K562 (cell line): Measurements from ENCODE around the gene TPMT. TPM values are rescaled to one million over a fixed set of nuclear protein-coding genes. Genes with fewer than 3 reads are reported as not detected.

Experiments used
- ATAC-seq: fragments of 200-7000 bp; cut with Tn5 transposase; 3 replicates; pipeline ENCODE4 v1.9.1; 2020; ENCODE audit warnings: moderate library complexity
- BruUV-seq: library from RNA; stranded (reverse); fragments of 400-500 nt; replicated peaks from 2 replicates; lab custom pipeline; 2021; lab: Mats Ljungman, UMichigan
- CTCF ChIA-PET: fragments of 300-600 bp; formaldehyde crosslinking; extraction: SDS; loops from one replicate; lab custom pipeline; 2021; ENCODE audit warnings: low intra/inter-chr PET ratio; lab: Yijun Ruan, JAX
- POLR2A ChIA-PET: fragments of 300-600, 350-650 bp; sonication (Branson Sonifier 250); formaldehyde crosslinking; extraction: SDS; loops from one replicate; lab custom pipeline; 2021; ENCODE audit warnings: antibody characterized with exemption, inconsistent platforms; lab: Yijun Ruan, JAX
- DNase-seq, 4 experiments: peaks; one replicate each; pipeline versions ENCODE4 v3.0.0 to v3.0.0-alpha.2; 2011 to 2018; ENCODE audit warnings: low spot score in 3 of 4, mixed read lengths in 3 of 4; ENCODE audit errors: extremely low read depth in 1 of 4
- FAIRE-seq: peaks from 2 replicates; lab custom pipeline; 2011; peaks lifted over from hg19 to GRCh38; lab: Jason Lieb, UNC
- H2AFZ ChIP-seq: 2 replicates; pipeline ENCODE4 v1.6.0; 2011; ENCODE audit warnings: low read depth, low read length, control low read depth, inconsistent platforms
- H3K27ac ChIP-seq: fragments of 200-600 bp; 3 replicates; pipeline ENCODE4 v1.8.0; 2011; ENCODE audit warnings: low read depth, mild to moderate bottlenecking, control low read depth, inconsistent platforms, low read length, moderate library complexity, mixed read lengths; ENCODE audit errors: extremely low read depth
- H3K27me3 ChIP-seq, 2 experiments: fragments of 300-600 bp in 1 of 2; 2 replicates in 1 of 2; 3 replicates in 1 of 2; pipeline versions ENCODE4 v1.6.0 to v1.8.0; 2011; ENCODE audit warnings: inconsistent platforms in 2 of 2, low read length in 2 of 2, mild to moderate bottlenecking in 1 of 2, mixed read lengths in 1 of 2, moderate library complexity in 1 of 2; ENCODE audit not compliant: control insufficient read depth in 2 of 2, insufficient read depth in 2 of 2
- H3K36me3 ChIP-seq: fragments of 300-600 bp; 3 replicates; pipeline ENCODE4 v1.8.0; 2011; ENCODE audit warnings: mild to moderate bottlenecking, low read length, inconsistent platforms; ENCODE audit not compliant: control insufficient read depth, insufficient read depth
- H3K4me1 ChIP-seq, 2 experiments: fragments of 200-600 bp in 1 of 2; replicated peaks in 1 of 2; 2 replicates in 1 of 2; 3 replicates in 1 of 2; pipeline versions ENCODE4 v1.5.1 to v1.8.0; 2011; ENCODE audit warnings: inconsistent platforms in 2 of 2, low read length in 2 of 2, mild to moderate bottlenecking in 1 of 2, mixed read lengths in 1 of 2, moderate library complexity in 1 of 2; ENCODE audit not compliant: control insufficient read depth in 2 of 2, insufficient read depth in 2 of 2
- H3K4me2 ChIP-seq: 2 replicates; pipeline ENCODE4 v1.6.1; 2011; ENCODE audit warnings: low read length, control low read depth, inconsistent platforms, mixed read lengths; ENCODE audit not compliant: insufficient read depth
- H3K4me3 ChIP-seq: fragments of 200-600 bp; sonication (generic), shearing (Covaris generic); 2 replicates; pipeline ENCODE4 v1.5.1; 2016; ENCODE audit warnings: control low read depth, inconsistent platforms
- H3K79me2 ChIP-seq: fragments of 200-600 bp; 3 replicates; pipeline ENCODE4 v1.8.0; 2011; ENCODE audit warnings: low read length, inconsistent platforms; ENCODE audit not compliant: control insufficient read depth, insufficient read depth
- H3K9ac ChIP-seq, 2 experiments: 2 replicates each; pipeline versions ENCODE4 v1.6.0 to v1.6.1; 2011; ENCODE audit warnings: low read depth in 2 of 2, low read length in 2 of 2, control low read depth in 1 of 2, inconsistent platforms in 1 of 2, mild to moderate bottlenecking in 1 of 2, mixed read lengths in 1 of 2; ENCODE audit not compliant: insufficient read depth in 1 of 2
- H3K9me1 ChIP-seq: one replicate; pipeline ENCODE4 v1.6.0; 2011; ENCODE audit warnings: inconsistent platforms, mild to moderate bottlenecking, low read length, moderate library complexity; ENCODE audit not compliant: control insufficient read depth, insufficient read depth
- H3K9me3 ChIP-seq: replicated peaks from 2 replicates; pipeline ENCODE4 v1.5.1; 2011; ENCODE audit warnings: low read depth, low read length, inconsistent platforms; ENCODE audit not compliant: control insufficient read depth, insufficient read depth
- H4K20me1 ChIP-seq: replicated peaks from 2 replicates; pipeline ENCODE4 v1.6.1; 2011; ENCODE audit warnings: low read length, inconsistent platforms, mixed read lengths; ENCODE audit not compliant: control insufficient read depth, insufficient read depth
- CC2D1A ChIP-seq: fragments of 450-650 bp; IDR thresholded peaks from 2 replicates; pipeline ENCODE4 v1.6.1; 2017; ENCODE audit warnings: mild to moderate bottlenecking
- CTBP1 ChIP-seq: fragments of 450-650 bp; IDR thresholded peaks from 2 replicates; pipeline ENCODE4 v1.6.1; 2016; ENCODE audit warnings: borderline replicate concordance
- DACH1 ChIP-seq: fragments of 450-650 bp; IDR thresholded peaks from 2 replicates; pipeline ENCODE4 v1.6.1; 2018; ENCODE audit not compliant: partially characterized antibody
- ESRRA ChIP-seq: fragments of 450-650 bp; IDR thresholded peaks from 2 replicates; pipeline ENCODE4 v1.6.1; 2014; ENCODE audit warnings: low read depth, mild to moderate bottlenecking, moderate library complexity, borderline replicate concordance
- FOSL1 ChIP-seq: fragments of 200-800 bp; sonication (Bioruptor generic); conservative IDR thresholded peaks from 2 replicates; pipeline ENCODE4 v1.6.1; 2016; ENCODE audit warnings: missing genetic modification characterization, missing compliant biosample characterization
- HDAC6 ChIP-seq: IDR thresholded peaks from 2 replicates; pipeline ENCODE4 v1.6.1; 2012; ENCODE audit warnings: low read depth, mild to moderate bottlenecking, control low read depth, inconsistent platforms, low read length, moderate library complexity
- NR2C2 ChIP-seq, 2 experiments: fragments of 200-800 bp in 1 of 2; sonication (Bioruptor generic) in 1 of 2; sonication (generic) in 1 of 2; formaldehyde crosslinking in 1 of 2; IDR thresholded peaks; 2 replicates each; pipeline versions ENCODE4 v1.6.1 to v1.8.0; 2016 to 2022; ENCODE audit warnings: mild to moderate bottlenecking in 1 of 2, missing compliant biosample characterization in 1 of 2, missing genetic modification characterization in 1 of 2, missing genetic modification reagents in 1 of 2
- PHF8 ChIP-seq: fragments of 200-600 bp; sonication (generic); IDR thresholded peaks from 2 replicates; pipeline ENCODE4 v1.6.1; 2012; ENCODE audit warnings: mixed run types, mild to moderate bottlenecking, inconsistent platforms, low read length, moderate library complexity, borderline replicate concordance
- SPI1 ChIP-seq: IDR thresholded peaks from 2 replicates; pipeline ENCODE4 v1.6.1; 2011; ENCODE audit warnings: low read depth, low read length, control low read depth, borderline replicate concordance
- U2AF2 ChIP-seq: fragments of 200-400 bp; formaldehyde crosslinking; optimal IDR thresholded peaks from 2 replicates; pipeline ENCODE3; 2017; ENCODE audit warnings: low read depth, mild to moderate bottlenecking, low read length
- ZNF551 ChIP-seq: fragments of 250-450 bp; sonication (Bioruptor Pico); IDR thresholded peaks from 2 replicates; pipeline ENCODE4 v1.5.0; 2021; ENCODE audit warnings: mild to moderate bottlenecking, moderate library complexity
- WGBS: fragments of 100-300 bp; shearing (Covaris generic); methylation state at CpG from one replicate; pipeline ENCODE4 v1.1.6; 2016; ENCODE audit warnings: low coverage, mixed read lengths; ENCODE audit not compliant: insufficient coverage; ENCODE audit errors: missing lambda C conversion rate; 5-methylcytosine and 5-hydroxymethylcytosine counted together
- in situ Hi-C: fragments of 300-500 bp; cut with MboI; formaldehyde crosslinking; loops from 4 replicates; pipeline ENCODE4 v1.15.0; 2018; ENCODE audit warnings: inconsistent platforms, mixed read lengths
- intact Hi-C: fragments of 100-400 bp; cut with micrococcal nuclease; formaldehyde crosslinking; loops from 2 replicates; pipeline ENCODE4 v1.14.2; 2022
- polyA plus RNA-seq, 8 experiments: library from polyadenylated mRNA; depleted of rRNA in 4 of 8; stranded (reverse) in 5 of 8; unstranded in 3 of 8; fragments of >200 nt; fragmentation: Nextera tagmentation in 2 of 8; fragmentation: Illumina TruSeq in 1 of 8; extraction: Ambion mirVana in 2 of 8; extraction: Trizol in 1 of 8; gene quantifications; 2 replicates each; pipeline versions ENCODE4 v1.2.1 to v1.2.3, GENCODE V29; 2011 to 2014; ENCODE audit warnings: inconsistent platforms in 1 of 8, missing spikeins in 1 of 8
- total RNA-seq, 7 experiments: library from RNA; depleted of rRNA in 6 of 7; stranded (reverse); fragments of >200 nt in 6 of 7; fragmentation: Illumina TruSeq in 2 of 7; extraction: Trizol in 2 of 7; gene quantifications; 2 replicates each; pipeline versions ENCODE4 v1.2.1 to v1.2.3, GENCODE V29; 2011 to 2021; ENCODE audit warnings: low replicate concordance in 1 of 7
- TF ChIP-seq, protein P1 (sequence below): fragments of 250-450 bp; sonication (Bioruptor Pico); IDR thresholded peaks from 2 replicates; pipeline ENCODE4 v1.9.0; 2021; ENCODE audit warnings: mild to moderate bottlenecking, inconsistent platforms
- TF ChIP-seq, protein P2 (sequence below): fragments of 250-450 bp; sonication (Bioruptor Pico); IDR thresholded peaks from 2 replicates; pipeline ENCODE4 v1.8.0; 2022; ENCODE audit warnings: moderate library complexity, mild to moderate bottlenecking, inconsistent platforms
- TF ChIP-seq, protein P3 (sequence below): fragments of 450-650 bp; formaldehyde crosslinking; IDR thresholded peaks from 2 replicates; pipeline ENCODE4 v1.4.0; 2020; ENCODE audit warnings: mild to moderate bottlenecking, moderate library complexity

Gene TPMT
- total and polyA plus RNA-seq, 9 of the 15 experiments (the other 6 are each of a cell fraction or from before 2014, with no cell fraction given), result 24.2 to 67.4 (median 46.5) TPM

DNA sequence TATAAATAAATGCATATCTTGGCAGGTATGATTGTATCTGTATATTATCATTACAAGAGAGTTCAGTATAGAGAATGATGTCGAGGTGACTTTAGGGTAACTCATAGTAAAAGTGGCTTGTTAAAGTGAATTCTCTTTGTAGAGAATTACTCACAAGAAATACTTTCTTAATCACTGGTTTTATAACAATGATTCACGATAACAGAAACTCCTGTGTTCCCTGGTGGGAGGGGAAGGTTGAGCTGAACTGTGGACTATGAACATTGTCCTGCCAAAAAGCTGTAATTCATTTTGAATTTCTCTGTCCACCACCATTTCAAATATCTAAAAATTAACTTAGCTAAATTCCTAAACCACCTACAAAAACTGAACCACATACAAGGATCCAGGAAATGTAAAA lies 7.7 kb downstream of the TPMT start:
- H3K27me3 ChIP-seq, result no peaks in the 10 kb centered on the region
- ChIA-PET POLR2A (no interaction called here), CTCF (no interaction called here)
- H3K4me3 ChIP-seq, result no peak overlapping the region
- H3K9ac ChIP-seq, result no peak overlapping the region
- no peak overlapping the region for H3K27ac ChIP-seq
- BruUV-seq, result no TSS peak
- H3K4me2 ChIP-seq, result no peak overlapping the region
- no peaks in the 10 kb centered on the region for H3K9me1 ChIP-seq
- in situ Hi-C loops (no loop called here), intact Hi-C loops (no loop called here)
- H3K4me1 ChIP-seq, result peaks cover 0 to 3% of the 10 kb centered on the region in 2 experiments; a peak in 1 of 5 replicates
- no peak overlapping the region for H2AFZ ChIP-seq
- H3K9me3 ChIP-seq, result no peaks in the 10 kb centered on the region
- DNase-seq (no peak), FAIRE-seq (no peak), ATAC-seq (no peak)
- no peak for TF ChIP-seq ESRRA
- no peak for TF ChIP-seq PHF8
- no peak for TF ChIP-seq U2AF2
- no peak for TF ChIP-seq CTBP1
- no peak for TF ChIP-seq FOSL1
- TF ChIP-seq HDAC6, result no peak
- TF ChIP-seq ZNF551 (CRISPR knock-in tag), result no peak
- TF ChIP-seq DACH1, result no peak
- H3K79me2 ChIP-seq, result peaks cover 4% of the 10 kb centered on the region
- H3K36me3 ChIP-seq, result peaks cover 68% of the 10 kb centered on the region
- no peaks in the 10 kb centered on the region for H4K20me1 ChIP-seq
- 80% methylated on average over 2 of the region's 2 CpGs for WGBS

DNA sequence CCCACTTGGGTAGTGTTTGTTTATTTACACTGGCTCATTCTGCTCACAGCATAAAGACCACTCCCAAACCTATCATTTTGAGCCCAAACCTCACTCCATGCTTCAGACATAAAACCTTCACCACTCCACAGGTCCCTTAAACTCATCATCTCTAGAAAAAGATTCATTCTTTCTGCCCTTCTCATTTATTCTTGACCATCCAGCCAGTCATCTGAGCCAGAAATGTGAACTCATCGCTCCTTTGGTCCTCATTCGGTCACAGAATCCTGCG lies 12.4 kb downstream of the TPMT start:
- CTCF ChIA-PET, result no interaction called here
- TF ChIP-seq NR2C2 (CRISPR knock-in tag; IDR thresholded peaks at IDR 0.05) (no peak), NR2C2 (tag; IDR thresholded peaks at IDR 0.05) (no peak), SPI1 (no peak), CC2D1A (no peak)
- TF ChIP-seq, protein P1, sequence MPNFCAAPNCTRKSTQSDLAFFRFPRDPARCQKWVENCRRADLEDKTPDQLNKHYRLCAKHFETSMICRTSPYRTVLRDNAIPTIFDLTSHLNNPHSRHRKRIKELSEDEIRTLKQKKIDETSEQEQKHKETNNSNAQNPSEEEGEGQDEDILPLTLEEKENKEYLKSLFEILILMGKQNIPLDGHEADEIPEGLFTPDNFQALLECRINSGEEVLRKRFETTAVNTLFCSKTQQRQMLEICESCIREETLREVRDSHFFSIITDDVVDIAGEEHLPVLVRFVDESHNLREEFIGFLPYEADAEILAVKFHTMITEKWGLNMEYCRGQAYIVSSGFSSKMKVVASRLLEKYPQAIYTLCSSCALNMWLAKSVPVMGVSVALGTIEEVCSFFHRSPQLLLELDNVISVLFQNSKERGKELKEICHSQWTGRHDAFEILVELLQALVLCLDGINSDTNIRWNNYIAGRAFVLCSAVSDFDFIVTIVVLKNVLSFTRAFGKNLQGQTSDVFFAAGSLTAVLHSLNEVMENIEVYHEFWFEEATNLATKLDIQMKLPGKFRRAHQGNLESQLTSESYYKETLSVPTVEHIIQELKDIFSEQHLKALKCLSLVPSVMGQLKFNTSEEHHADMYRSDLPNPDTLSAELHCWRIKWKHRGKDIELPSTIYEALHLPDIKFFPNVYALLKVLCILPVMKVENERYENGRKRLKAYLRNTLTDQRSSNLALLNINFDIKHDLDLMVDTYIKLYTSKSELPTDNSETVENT (CRISPR knock-in tag), result no peak
- TF ChIP-seq, protein P2, sequence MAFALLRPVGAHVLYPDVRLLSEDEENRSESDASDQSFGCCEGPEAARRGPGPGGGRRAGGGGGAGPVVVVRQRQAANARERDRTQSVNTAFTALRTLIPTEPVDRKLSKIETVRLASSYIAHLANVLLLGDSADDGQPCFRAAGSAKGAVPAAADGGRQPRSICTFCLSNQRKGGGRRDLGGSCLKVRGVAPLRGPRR (CRISPR knock-in tag), result no peak
- TF ChIP-seq, protein P3, sequence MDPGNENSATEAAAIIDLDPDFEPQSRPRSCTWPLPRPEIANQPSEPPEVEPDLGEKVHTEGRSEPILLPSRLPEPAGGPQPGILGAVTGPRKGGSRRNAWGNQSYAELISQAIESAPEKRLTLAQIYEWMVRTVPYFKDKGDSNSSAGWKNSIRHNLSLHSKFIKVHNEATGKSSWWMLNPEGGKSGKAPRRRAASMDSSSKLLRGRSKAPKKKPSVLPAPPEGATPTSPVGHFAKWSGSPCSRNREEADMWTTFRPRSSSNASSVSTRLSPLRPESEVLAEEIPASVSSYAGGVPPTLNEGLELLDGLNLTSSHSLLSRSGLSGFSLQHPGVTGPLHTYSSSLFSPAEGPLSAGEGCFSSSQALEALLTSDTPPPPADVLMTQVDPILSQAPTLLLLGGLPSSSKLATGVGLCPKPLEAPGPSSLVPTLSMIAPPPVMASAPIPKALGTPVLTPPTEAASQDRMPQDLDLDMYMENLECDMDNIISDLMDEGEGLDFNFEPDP (CRISPR knock-in tag), result no peak

More for the DNA sequence above, 12.4 kb downstream of the TPMT start:
- Histone ChIP-seq H3K27ac (no peak overlapping the region), H3K9me3 (no peaks in the 10 kb centered on the region), H4K20me1 (no peaks in the 10 kb centered on the region), H3K27me3 (no peaks in the 10 kb centered on the region), H3K4me3 (no peak overlapping the region), H3K36me3 (peaks cover 84% of the 10 kb centered on the region), H3K4me1 (no peaks in the 10 kb centered on the region), H3K79me2 (no peaks in the 10 kb centered on the region), H3K9ac (no peak overlapping the region), H3K9me1 (no peaks in the 10 kb centered on the region), H2AFZ (no peak overlapping the region), H3K4me2 (no peak overlapping the region)
- no peak for DNase-seq
- in situ Hi-C loops (no loop called here), intact Hi-C loops (no loop called here)
- ATAC-seq, result no peak
- FAIRE-seq, result no peak
- BruUV-seq, result no TSS peak
- POLR2A ChIA-PET, result interaction anchor here (1.1 to 1.6 kb wide), 2 partner anchors 8 to 10 kb away, joined by 3 to 6 read pairs; no protein-coding TSS in a partner anchor
- WGBS, result 97% methylated on average over 3 of the region's 3 CpGs
